ENCODE results near the gene HSPA5.
"Not testable (repeated sequence)": the region's sequence is repeated elsewhere in the genome, so short reads cannot be mapped to it uniquely, and the experiment has no call there.

Gene HSPA5

DNA sequence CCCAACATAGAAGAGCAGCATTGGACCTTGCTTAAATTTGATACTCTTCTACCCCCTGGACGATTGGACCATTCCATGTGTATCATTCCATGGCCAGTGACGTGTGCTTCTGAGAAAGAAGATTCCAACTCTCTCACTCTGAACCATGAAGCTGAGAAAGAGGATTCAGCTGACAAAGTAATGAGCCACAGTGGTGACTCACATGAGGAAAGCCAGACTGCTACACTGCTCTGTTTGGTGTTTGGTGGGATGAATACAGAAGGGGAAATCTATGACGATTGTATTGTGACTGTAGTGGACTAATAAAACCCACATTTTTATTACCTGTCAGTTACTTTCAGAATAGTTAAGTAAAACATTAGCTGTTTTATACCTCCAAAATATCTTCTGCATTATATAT is 7.5 kb downstream of the HSPA5 start:
- H3K36me3 ChIP-seq = peaks cover 38 to 95% (median 62%) of the 10 kb centered on the region in 3 donors

DNA sequence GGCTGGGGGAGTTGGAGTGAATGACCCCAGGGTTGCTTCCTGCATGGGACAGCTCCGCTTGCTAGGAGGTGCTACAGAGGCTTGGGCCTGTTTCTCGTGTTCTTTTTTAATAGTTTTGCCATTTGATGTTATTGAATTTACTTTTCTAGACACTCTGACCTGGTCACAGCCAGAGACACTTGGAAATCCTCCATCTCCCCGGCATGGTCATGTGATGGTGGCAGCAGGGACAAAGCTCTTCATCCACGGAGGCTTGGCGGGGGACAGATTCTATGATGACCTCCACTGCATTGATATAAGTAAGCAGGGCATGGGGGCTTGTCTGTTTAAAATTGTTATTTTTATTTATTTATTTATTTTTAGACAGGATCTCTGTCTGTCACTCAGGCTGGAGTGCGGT is 13.4 kb downstream of the HSPA5 start:
- intact Hi-C loops (cut with DNase I; ENCODE audit: low total_unique reads) = no loop called here
- peaks cover 17 to 82% (median 42%) of the 10 kb centered on the region in 3 donors for H3K36me3 ChIP-seq

More for the DNA sequence above, 7.5 kb downstream of the HSPA5 start:
- Histone ChIP-seq H3K27me3 (no peaks in the 10 kb centered on the region), H3K4me3 (no peak overlapping the region), H3K4me1 (peaks cover 0 to 41% (median 27%) of the 10 kb centered on the region in 4 donors), H3K27ac (no peak overlapping the region), H3K9me3 (no peaks in the 10 kb centered on the region)
- TF ChIP-seq, protein P1, sequence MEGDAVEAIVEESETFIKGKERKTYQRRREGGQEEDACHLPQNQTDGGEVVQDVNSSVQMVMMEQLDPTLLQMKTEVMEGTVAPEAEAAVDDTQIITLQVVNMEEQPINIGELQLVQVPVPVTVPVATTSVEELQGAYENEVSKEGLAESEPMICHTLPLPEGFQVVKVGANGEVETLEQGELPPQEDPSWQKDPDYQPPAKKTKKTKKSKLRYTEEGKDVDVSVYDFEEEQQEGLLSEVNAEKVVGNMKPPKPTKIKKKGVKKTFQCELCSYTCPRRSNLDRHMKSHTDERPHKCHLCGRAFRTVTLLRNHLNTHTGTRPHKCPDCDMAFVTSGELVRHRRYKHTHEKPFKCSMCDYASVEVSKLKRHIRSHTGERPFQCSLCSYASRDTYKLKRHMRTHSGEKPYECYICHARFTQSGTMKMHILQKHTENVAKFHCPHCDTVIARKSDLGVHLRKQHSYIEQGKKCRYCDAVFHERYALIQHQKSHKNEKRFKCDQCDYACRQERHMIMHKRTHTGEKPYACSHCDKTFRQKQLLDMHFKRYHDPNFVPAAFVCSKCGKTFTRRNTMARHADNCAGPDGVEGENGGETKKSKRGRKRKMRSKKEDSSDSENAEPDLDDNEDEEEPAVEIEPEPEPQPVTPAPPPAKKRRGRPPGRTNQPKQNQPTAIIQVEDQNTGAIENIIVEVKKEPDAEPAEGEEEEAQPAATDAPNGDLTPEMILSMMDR (IDR thresholded peaks at IDR 0.05) = no peak
- intact Hi-C loops (cut with DNase I; ENCODE audit: low total_unique reads) = no loop called here
- no peak for DNase-seq

DNA sequence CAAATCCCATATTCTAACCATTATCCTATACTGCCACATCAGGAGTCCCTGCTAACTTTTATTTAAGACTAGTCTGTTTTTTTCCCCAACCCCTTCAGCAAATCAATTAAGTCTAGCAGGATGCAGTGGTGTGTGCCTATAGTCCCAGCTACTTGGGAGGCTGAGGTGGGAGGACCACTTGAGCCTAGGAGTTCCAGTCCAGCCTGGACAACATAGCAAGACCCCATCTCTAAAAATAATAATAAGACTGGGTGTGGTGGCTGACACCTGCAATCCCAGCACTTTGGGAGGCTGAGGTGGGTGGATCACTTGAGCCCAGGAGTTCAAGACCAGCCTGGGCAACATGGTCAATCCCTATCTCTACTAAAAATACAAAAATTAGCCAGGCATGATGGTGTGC is 16.3 kb downstream of the HSPA5 start:
- intact Hi-C loops (cut with DNase I; ENCODE audit: low total_unique reads); H3K27ac ChIP-seq; H3K27me3 ChIP-seq; DNase-seq; H3K9me3 ChIP-seq; H3K4me3 ChIP-seq; H3K4me1 ChIP-seq: not testable (repeated sequence)
- peaks cover 6 to 75% (median 56%) of the 10 kb centered on the region in 3 donors for H3K36me3 ChIP-seq

More for the DNA sequence above, 13.4 kb downstream of the HSPA5 start:
- Histone ChIP-seq H3K27me3 (no peaks in the 10 kb centered on the region), H3K4me1 (no peaks in the 10 kb centered on the region), H3K4me3 (no peak overlapping the region), H3K27ac (no peak overlapping the region), H3K9me3 (no peaks in the 10 kb centered on the region)
- TF ChIP-seq, protein P1 (IDR thresholded peaks at IDR 0.05) = no peak
- DNase-seq = no peak

DNA sequence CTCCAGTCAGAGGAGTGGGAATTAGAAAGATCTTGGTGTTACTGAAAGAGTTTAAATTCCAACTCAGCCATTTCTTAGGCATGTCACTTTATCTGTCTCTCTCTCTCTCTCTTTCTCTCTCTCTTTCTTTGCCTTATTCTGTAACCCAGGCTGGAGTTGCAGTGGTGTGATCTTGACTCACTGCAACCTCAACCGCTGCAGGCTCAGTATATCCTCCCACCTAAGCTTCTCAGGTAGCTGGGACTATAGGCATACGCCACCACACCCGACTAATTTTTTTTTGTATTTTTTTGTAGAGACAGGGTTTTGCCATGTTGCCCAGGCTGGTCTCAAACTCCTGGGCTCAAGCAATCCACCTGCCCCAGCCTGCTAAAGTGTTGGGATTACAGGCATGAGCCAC is 22.5 kb downstream of the HSPA5 start:
- no peak overlapping the region for H3K27ac ChIP-seq
- no peaks in the 10 kb centered on the region for H3K9me3 ChIP-seq
- peaks cover 4 to 48% (median 38%) of the 10 kb centered on the region in 3 donors for H3K36me3 ChIP-seq
- H3K4me3 ChIP-seq = no peak overlapping the region
- no peak for DNase-seq
- H3K4me1 ChIP-seq = no peaks in the 10 kb centered on the region
- TF ChIP-seq, protein P1 (IDR thresholded peaks at IDR 0.05) = no peak
- no peaks in the 10 kb centered on the region for H3K27me3 ChIP-seq
- intact Hi-C loops (cut with DNase I; ENCODE audit: low total_unique reads) = no loop called here

DNA sequence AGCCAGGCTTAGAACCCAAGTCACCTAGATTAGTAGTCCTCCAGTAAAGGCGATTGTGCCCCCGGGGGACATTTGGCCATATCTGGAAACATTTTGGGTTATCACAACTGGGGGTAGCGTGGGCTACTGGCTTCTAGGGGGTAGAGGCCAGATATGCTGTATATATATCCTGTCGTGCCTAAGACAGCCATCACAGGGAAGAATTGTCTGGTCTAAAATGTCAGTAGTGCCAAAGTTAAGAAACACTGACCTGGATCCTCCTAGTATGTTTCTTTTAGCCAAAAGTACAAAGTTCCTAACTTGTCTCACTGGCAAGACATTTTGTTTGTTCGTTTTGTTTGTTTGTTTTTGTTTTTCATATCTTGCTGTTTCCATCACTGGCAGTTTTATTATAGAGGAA is 27.0 kb downstream of the HSPA5 start:
- no peak for DNase-seq
- TF ChIP-seq, protein P1 (IDR thresholded peaks at IDR 0.05) = no peak
- H3K4me1 ChIP-seq = no peaks in the 10 kb centered on the region
- intact Hi-C loops (cut with DNase I; ENCODE audit: low total_unique reads) = no loop called here
- no peaks in the 10 kb centered on the region for H3K9me3 ChIP-seq
- no peaks in the 10 kb centered on the region for H3K27me3 ChIP-seq
- no peak overlapping the region for H3K27ac ChIP-seq
- peaks cover 18 to 55% (median 42%) of the 10 kb centered on the region in 3 donors for H3K36me3 ChIP-seq
- H3K4me3 ChIP-seq = no peak overlapping the region

DNA sequence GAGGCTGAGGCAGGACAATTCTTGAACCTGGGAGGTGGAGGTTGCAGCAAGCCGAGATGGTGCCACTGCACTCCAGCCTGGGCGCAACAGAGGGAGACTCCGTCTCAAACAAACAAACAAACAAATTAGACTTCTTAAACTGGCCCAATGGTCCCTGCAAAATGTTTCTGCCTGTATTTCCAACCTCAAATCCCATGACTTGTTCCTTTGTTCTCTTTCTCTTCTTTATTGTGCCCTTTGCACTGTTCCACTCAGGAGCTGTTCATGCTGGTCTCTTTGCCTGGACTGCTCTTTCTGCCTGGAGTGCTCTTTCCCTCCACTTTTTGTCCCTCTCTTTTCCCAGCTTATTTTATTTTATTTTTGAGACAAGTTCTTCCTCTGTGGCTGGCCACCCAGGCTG is 36.7 kb downstream of the HSPA5 start:
- TF ChIP-seq, protein P1 (IDR thresholded peaks at IDR 0.05) = no peak
- Histone ChIP-seq H3K27me3 (no peaks in the 10 kb centered on the region), H3K36me3 (peaks cover 11 to 66% (median 35%) of the 10 kb centered on the region in 3 donors), H3K4me1 (peaks cover 0 to 9% (median 8%) of the 10 kb centered on the region in 4 donors), H3K9me3 (no peaks in the 10 kb centered on the region), H3K27ac (no peak overlapping the region), H3K4me3 (no peak overlapping the region)
- intact Hi-C loops (cut with DNase I; ENCODE audit: low total_unique reads) = no loop called here
- no peak for DNase-seq
